Stimulated activated CD4-positive, alpha-beta T cell treated with anti-CD3 and anti-CD28 coated beads, TNF-alpha, amount 100 ng/mL, for 1 hour (primary cell): Measurements from ENCODE around the gene MFSD12.
"Not testable (repeated sequence)": the region's sequence is repeated elsewhere in the genome, so short reads cannot be mapped to it uniquely, and the experiment has no call there.

ENCODE experiments used
- DNase-seq, 3 donors: peaks; one replicate each; pipeline ENCODE4 v3.0.0-alpha.2; 2020; ENCODE audit warnings: low read depth in 3 of 3, low spot score in 1 of 3

Gene MFSD12

DNA sequence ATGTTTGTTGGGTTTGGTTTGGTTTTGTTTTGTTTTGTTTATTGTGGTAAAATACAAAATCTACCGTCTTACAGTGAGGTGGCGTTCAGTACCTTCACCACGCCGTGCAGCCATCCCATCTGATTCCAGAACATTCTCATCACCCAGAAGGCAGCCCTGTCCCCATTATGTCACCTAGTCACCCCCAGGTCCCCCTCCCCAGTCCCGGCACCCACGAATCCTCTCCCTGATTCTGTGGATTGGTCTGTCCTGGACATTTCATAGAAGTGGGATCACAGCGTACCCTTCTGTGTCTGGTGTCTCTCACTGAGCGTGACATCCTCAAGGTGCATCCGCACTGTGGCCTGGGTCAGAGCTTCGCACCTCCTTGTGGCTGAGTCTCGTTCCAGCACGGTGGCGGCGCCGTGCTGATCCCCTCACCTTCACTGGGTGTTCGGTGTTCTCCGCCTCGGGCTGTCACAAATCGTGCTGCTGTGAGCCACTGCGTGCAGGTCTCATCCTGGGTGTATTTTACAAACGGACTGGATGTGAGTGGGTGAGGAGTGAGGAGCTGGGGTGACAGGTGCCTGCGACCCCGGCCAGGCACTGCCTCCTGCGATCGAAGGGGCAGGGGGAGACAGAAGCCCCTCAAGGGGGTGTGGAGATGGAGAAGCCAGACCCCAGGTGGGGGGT is 19.0 kb downstream of the MFSD12 start:
- DNase-seq: no peak

DNA sequence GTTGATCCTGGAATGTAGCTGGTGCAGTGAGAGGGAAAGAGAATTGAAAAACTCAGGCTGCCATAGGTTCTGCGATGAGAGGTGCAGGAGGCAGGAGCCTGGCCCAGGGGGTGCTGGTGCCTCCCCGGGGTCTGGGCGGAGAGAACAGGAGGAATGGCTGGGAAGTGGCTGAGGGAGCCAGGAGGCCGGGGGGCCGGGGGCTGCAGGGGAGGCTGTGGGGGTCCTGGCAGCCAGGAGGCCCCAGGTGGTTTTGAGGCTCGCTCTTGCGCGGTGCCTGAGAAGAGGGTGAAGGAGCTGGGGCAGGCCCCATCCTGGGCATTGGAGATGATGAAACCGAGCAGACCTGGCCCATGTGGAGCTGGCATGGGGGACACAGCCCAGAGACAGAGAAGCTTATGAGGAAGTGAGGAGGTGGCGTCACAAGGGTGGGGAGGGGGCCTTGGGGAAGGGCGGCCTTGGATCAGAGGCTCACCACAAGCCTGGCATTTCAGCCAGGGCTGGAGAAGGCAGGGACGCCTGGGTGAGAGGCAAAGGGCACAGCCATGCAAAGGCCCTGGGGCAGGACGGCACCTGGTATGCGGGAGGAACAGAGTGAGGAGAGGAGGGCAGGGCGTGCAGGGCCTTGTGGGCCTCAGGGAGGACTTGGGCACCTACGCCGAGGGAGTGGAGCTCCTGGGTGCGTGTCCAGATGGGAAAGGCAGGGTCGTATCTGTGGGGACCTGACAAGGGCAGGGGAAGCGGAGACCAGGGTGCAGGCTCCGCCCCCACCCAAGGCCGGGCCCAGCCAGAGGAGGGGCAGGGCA is 19.7 kb downstream of the MFSD12 start:
- no peak for DNase-seq

DNA sequence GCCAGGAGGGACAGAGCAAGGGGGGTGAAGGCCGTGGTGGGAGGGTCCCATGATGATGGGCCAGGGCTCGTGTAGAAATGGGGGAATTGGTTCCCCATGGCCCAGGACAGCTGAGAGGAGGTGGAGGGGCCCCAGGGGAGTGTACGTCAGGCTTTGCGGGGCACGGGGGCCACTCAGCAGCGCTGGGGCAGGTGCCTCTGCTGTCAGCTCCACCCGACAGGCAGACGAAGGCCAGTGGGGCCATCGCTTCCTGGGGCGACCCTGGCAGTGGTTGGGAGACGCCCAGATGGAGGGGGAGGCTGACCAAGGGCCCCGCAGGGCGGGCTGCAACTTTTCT is 20.3 kb downstream of the MFSD12 start:
- DNase-seq: no peak

DNA sequence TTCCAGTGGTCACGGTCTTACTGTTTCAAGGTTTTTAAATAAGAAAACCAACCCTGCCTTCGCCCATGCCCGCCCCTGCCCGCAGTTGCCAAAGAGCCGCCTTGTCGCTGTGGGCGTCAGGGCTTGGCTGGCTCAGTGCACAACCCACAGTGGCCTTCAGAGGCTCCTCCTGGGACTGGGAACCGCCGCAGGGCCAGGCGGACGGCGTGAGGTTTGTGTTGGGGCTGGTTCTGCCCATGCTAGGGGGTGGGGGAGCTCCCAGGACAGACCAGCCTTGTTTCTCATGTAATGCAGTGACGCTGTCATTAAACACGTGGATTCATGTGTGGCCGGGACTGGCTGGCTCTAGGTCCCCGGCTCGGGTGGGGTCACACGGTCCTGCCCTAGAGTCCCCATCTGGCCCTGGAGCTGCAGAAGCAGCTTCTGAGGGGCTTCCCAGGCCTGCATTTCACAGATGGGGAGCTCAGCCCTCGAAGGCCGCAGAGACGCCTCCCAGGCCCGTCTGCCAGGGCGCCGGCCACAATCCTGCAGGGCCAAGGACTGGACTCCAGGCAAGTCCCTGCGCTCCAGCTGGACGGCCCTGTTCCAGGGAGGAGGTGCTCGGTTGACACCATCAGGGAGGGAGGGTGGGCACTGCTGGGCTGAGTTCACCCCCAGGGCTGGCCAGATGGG is 20.8 kb downstream of the MFSD12 start:
- no peak for DNase-seq

DNA sequence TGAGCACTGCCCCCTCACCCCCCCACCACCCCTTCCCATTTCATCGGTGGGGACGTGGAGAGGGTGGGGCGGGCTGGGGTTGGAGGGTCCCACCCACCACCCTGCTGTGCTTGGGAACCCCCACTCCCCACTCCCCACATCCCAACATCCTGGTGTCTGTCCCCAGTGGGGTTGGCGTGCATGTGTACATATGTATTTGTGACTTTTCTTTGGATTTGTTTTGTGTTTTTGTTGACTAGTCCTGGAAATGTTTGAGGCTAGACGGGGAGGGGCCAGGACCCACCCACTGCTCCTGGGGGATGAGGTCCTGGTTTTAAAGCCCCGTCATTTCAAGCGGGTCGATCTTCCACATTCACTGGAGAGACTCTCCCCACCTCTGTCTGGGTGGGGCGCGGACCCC is 21.4 kb downstream of the MFSD12 start:
- no peak for DNase-seq

DNA sequence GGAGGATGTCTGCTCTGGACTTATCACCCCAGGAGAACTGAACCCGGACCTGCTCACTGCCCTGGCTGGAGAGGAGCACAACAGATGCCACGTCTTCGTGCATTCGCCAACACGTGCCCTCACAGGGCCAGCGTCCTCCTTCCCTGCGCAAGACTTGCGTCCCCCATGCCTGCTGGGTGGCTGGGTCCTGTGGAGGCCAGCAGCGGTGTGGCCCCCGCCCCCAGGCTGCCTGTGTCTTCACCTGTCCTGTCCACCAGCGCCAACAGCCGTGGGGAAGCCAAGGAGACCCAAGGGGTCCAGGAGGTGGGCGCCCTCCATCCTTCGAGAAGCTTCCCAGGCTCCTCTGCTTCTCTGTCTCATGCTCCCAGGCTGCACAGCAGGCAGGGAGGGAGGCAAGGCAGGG is 21.8 kb downstream of the MFSD12 start:
- no peak for DNase-seq

DNA sequence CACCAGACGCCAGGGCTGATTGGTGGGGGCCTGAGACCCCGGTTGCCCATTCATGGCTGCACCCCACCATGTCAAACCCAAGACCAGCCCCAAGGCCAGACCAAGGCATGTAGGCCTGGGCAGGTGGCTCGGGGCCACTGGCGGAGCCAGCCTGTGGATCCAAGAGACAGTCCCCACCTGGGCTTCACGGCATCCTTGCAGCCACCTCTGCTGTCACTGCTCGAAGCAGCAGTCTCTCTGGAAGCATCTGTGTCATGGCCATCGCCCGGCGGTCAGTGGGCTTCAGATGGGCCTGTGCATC is 22.2 kb downstream of the MFSD12 start:
- DNase-seq: no peak

DNA sequence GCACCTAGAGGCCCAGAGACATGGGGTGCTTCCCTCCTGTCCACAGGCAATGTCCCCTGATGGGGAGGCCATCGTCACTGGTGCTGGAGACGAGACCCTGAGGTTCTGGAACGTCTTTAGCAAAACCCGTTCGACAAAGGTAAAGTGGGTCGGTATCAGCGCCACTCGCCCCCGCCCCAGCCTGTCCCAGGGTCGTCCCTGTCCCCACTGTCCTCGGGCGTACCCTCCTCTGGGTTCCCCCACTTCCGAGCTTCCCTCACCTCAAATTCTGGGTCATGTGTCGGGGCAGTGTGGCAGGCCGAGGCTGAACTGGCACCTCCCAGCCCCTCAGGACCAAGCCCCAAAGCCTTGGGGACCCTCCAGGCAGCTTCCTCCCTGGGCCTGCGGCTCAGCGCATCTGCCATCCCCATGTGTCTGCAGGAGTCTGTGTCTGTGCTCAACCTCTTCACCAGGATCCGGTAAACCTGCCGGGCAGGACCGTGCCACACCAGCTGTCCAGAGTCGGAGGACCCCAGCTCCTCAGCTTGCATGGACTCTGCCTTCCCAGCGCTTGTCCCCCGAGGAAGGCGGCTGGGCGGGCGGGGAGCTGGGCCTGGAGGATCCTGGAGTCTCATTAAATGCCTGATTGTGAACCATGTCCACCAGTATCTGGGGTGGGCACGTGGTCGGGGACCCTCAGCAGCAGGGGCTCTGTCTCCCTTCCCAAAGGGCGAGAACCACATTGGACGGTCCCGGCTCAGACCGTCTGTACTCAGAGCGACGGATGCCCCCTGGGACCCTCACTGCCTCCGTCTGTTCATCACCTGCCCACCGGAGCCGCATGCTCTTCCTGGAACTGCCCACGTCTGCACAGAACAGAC is 22.8 kb downstream of the MFSD12 start:
- DNase-seq: no peak

DNA sequence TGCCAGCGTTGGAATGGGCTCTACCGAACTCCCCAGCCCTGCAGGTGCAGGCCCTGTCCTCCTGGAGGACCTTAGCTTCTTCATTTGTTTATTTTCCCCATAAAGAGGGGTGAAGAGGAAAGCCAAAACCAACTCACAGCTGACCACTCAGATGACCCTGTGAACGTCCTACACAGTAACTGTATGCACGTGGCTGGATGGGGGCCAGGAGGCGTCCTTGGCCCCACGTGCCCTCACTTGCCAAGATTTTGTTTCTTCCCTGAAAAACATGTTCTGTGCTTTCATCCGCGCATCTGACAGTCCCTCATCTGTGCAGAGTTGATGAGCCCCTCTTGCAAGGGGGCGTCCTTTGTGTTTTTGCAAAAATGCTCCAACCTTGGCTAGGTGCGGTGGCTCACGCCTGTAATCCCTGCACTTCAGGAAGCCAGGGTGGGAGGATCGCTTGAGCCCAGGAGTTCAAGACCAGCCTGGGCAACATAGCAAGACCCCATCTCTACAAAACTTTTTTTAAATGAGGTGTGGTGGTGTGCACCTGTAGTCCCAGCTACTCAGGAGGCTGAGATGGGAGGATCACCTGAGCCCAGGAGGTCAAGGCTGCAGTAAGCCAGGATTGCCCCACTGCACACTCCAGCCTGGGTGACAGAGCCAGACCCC is 23.7 kb downstream of the MFSD12 start:
- no peak for DNase-seq

DNA sequence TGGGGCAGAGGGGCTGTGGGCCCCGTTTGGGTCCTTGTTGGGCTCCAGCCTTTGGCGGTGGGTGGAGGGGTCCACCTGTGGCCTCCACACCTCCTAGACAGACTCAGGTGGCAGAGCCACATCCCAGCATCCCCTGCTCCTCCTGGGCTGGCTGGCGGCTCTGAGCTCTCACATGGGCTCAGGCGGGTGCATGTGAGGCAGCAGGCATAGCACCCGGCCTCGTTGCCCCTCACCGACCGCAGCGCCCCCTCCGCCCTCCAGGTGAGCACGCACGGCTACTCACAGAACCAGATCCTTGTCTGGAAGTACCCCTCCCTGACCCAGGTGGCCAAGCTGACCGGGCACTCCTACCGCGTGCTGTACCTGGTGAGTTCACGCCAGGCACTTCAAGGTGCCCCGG is 24.4 kb downstream of the MFSD12 start:
- DNase-seq: no peak

DNA sequence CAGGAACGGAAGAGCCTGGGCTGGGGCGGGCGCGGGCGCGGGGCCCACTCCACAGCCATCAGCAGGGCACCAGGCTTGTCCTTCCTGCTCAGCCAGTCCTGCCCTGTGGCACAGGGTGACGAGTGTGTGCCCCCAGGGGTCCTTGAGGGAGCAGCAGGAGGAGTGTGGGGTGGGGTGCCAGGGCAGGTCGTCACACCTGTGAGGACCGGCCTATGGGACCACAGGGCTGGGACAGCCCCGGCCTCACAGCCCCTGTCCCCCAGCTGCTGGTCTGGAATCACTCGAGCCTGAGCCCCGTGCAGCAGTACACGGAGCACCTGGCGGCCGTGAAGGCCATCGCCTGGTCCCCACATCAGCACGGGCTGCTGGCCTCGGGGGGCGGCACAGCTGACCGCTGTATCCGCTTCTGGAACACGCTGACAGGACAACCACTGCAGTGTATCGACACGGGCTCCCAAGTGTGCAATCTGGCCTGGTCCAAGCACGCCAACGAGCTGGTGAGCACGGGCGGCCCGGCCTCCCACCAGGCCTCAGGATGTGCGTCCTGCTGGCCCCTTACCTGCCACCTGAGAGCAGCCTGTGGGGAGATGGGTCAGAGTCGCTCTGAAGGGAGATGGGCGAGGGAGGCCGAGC is 25.1 kb downstream of the MFSD12 start:
- DNase-seq: no peak

DNA sequence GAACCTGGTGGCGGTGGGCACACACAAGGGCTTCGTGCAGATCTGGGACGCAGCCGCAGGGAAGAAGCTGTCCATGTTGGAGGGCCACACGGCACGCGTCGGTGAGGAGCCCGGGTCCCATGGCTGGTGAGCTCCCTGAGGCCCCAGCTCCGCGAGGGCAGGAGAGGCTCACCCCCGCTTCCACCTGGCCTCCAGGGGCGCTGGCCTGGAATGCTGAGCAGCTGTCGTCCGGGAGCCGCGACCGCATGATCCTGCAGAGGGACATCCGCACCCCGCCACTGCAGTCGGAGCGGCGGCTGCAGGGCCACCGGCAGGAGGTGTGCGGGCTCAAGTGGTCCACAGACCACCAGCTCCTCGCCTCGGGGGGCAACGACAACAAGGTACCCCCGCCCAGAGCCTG is 25.7 kb downstream of the MFSD12 start:
- DNase-seq: no peak

DNA sequence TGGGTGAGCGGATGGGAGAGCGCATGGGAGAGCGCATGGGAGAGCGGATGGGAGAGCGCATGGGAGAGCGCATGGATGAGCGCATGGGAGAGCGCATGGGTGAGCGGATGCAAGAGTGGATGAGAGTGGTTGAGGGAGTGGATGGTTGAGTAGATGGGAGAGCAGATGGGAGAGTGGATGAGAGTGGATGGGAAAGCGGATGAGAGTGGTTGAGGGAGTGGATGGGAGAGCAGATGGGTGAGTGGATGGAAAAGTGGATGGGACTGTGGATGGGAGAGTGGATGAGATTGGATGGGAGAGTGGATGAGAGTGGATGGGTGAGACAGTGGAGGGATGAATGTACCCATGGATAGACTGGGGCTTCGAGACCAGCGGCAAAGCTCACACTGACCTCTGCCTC is 27.0 kb downstream of the MFSD12 start:
- DNase-seq: no peak

DNA sequence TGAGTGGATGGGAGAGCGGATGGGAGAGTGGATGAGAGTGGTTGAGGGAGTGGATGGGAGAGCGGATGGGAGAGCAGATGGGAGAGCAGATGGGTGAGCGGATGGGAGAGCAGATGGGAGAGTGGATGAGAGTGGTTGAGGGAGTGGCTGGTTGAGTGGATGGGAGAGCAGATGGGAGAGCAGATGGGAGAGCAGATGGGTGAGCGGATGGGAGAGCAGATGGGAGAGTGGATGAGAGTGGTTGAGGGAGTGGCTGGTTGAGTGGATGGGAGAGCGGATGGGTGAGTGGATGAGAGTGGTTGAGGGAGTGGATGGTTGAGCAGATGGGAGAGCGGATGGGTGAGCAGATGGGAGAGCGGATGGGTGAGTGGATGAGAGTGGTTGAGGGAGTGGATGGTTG is 28.1 kb downstream of the MFSD12 start:
- DNase-seq: not testable (repeated sequence)

DNA sequence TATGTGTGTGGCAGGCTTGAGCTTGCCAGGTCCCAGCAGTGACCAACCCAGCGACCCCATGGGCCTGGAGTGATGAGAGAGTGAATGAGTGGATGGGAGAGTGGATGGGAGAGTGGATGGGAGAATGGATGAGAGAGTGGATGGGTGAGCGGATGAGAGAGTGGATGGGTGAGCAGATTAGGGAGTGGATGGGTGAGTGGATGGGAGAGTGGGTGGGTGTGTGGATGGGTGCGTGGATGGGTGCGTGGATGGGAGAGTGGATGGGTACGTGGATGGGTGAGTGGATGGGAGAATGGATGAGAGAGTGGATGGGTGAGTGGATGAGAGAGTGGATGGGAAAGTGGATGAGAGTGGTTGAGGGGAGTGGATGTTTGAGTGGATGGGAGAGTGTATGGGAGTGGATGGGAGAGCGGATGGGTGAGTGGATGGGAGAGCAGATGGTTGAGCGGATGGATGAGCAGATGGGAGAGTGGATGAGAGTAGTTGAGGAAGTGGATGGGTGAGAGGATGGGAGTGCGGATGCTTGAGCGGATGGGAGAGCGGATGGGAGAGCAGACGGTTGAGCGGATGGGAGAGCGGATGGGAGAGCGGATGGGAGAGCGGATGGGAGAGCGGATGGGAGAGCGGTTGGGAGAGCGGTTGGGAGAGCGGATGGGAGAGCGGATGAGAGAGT is 28.7 kb downstream of the MFSD12 start:
- DNase-seq: no peak

DNA sequence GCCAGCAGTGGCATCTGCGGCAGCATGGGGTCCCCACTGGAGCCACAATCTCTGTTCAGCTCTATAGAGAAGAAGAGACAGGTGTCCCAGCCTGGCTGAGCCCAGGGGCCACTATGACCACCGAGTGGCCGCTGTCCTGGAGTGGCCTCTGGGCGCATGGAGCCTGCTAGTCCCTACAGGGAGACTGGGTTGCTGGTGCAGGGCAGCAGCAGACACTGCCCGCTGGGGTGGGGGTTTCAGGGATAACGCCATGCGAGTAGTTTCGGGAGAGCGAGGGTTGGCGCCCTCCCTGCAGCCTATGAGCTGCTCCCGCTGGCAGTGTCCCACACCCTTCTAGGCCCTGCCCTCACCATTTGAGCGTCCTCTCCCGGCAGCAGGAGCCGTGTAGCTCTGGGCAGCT is 29.3 kb downstream of the MFSD12 start:
- no peak for DNase-seq

DNA sequence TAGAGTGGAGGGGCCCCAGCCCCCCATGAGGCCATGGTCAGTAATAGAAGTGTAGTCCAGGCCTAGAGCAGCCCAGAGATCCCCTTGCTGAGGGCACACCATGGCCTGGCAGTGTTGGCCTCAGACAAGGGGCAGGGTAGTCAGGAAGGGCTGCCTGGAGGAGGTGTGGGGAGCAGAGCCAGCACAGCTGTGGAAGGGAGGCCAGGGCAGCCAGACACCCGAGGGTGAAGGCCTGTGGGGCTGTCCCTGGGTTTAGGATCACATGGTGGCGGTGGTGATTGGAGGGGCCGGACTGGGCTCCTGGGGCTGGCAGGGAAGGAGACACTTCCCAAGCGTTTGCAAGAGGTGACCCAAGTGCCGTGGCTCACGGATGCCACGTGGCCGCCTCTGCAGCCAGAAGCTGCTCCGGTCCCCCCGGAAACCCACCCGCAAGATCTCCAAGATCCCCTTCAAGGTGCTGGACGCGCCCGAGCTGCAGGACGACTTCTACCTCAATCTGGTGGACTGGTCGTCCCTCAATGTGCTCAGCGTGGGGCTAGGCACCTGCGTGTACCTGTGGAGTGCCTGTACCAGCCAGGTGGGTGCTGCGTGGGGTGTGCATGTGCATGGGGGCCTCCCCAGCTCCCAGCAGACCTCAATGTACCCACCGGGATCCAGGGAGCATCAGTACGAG is 30.0 kb downstream of the MFSD12 start:
- DNase-seq: no peak

DNA sequence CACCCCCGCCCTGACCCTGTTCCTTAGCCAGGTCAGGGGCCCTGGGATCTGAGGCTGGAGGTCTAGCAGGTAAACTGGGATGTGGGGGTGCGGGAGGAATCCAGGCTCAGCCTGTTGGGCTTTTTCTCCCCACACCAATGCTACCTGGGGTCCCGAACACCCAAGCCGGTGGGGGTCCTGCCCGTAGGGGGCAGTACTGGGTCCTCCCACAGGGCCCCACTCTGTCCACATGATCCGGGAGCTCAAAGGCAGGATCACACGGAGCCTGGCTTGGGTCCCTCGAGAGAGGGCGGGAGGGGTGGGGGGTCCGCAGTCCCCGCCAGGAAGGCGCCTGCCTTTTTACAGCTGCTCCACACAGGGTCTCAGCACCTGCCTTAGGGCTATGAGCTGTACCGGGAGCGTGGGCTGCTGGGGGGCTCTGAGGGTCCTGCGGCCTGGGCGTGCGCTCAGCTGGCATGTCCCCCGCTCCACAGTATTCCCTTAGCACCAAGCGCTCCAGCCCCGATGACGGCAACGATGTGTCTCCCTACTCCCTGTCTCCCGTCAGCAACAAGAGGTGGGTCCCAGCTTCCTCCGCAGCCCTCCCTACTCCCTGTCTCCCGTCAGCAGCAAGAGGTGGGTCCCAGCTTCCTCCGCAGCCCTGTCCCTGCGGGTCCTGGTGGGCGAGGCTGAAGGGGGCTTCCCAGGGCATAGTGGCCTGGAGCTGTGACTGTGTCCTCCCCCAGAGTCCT is 30.7 kb downstream of the MFSD12 start:
- DNase-seq: no peak

DNA sequence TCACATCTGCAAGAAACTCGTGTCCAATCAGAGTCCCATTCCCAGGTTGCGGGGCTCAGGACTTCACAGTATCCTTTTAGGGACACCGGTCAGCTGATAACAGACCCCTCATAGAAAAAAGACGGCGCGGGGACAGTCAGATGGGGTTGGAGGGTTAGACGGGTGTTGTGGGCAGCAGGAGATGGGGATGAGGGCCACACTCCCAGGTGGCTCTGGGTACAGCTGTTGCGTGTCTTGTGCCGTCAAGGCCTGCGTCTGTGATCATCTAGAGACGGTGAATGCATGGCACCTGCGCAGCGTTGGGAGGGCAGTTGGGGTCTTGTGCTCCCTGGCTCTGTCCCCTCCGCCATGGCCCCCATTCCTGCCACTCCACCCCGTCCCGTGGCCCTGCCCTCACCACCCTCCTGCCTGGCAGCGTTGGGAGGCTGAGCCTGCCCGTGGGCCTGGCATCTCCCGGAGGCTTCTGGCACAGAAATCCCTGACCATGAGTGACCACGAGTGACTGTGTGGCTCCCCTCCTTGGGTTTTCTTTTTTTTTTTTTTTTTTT is 32.4 kb downstream of the MFSD12 start:
- no peak for DNase-seq
